HG03135 (cell line): ENCODE measurements around the gene DCDC1.

Experiments
- ATAC-seq: cut with Tn5 transposase; IDR thresholded peaks from one replicate; pipeline ENCODE4 v1.9.1; 2021; ENCODE audit warnings: mild to moderate bottlenecking, moderate library complexity; ENCODE audit not compliant: unreplicated experiment

The DCDC1 gene

DNA sequence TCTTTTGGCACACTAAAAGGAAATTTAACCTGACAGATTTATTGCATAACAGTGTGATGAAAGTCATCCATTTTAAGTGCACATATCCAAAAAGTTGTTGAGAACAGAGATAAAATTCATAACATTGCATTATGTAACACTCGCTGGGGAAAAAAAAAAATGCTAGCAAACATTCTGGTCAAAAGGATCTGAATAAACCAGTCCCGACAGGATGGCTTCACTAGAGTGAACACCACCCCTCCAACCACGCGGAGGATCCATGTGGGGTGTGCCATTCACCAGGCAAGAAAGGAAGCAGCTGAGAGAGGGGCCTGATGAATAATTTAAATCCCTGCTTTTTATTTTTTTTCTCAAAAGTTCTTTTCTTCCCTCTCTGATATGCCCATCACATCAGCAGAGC, 258.7 kb downstream of the DCDC1 start:
- ATAC-seq = no peak

DNA sequence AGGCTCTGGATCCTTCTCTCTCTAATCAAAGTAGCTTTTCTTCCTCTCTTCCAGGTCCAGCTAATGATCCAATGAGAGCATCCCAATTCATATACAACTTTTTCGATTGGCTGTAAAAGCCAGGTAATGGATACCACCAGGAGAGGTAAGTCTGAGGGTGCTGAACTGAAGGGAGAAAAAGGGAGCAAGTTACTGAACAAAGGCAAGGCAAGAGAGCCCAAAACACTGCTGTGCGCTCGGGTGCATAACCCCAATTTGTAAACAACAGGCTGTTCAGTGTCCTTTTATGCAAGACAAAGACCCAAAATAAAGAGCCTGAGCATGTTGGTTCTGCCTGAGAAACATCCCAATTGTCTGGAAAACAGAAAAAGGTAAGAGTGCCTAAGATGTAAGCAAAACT, 260.1 kb downstream of the DCDC1 start:
- ATAC-seq = no peak

DNA sequence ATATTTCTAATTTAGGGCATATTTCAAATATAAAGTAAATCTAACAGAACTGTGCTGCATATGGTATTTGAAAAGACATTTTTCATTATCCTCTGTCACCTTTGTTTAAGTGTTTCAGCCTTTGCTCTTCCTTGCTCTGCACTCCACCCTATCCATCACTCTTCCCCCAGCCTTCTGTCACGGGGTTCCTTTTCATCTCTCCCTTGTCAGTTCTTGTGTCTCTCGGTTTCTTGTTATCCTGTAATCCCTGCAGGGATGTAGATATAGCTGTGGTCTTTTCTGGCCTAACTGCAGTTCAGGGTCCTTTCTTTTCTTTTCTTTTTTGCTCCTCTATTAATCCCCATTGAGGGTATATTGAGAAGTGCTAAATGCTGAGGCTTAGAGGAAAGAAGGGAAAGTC, 261.9 kb downstream of the DCDC1 start:
- ATAC-seq = no peak

DNA sequence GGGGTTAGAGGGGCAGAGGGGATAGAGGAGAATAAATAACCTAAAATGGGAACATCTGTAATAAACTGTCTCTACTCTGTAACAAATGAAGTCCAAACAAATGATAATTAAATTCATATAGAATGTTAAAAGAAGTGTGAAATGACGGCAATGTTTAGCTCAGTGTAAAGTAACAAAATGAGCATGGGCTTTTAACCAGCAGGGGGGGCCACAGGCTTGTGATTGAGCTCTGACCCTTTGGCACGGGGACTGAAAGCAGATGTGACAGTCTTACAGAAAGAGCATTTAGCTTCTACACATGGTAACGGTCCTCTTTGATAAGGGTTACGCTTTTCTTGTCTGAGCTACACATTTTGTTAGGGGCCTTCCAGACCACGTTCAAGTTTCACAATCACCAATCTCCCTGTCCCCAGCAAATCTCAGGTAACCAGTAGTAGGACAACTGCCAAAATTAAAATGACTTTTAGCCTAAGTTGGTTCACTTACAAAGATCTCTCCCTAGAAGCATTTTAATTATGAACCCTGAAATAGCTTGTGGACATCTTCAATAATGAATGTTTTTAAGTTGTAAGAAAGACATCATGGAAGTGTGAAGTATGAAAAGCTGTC, 262.5 kb downstream of the DCDC1 start:
- peak; percentile 76 for ATAC-seq

DNA sequence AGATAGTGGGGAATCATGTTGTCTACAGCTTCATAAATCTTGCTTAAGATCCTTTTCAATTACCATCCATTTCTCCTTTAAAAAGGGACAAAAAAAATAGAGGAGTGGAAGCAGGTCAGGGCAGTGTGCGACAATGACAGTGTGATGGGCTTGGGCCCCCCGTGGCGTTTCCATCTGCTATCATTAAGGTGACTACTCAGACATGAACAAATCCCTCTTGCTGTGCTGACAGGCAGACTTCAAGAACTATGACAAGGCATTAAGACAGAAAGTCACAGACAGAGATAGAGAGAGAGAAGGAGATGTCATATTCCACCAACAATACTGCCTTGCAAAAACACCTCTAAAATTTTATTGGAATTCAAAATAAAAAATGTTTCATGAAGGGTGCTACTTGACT, 263.2 kb downstream of the DCDC1 start:
- no peak for ATAC-seq

DNA sequence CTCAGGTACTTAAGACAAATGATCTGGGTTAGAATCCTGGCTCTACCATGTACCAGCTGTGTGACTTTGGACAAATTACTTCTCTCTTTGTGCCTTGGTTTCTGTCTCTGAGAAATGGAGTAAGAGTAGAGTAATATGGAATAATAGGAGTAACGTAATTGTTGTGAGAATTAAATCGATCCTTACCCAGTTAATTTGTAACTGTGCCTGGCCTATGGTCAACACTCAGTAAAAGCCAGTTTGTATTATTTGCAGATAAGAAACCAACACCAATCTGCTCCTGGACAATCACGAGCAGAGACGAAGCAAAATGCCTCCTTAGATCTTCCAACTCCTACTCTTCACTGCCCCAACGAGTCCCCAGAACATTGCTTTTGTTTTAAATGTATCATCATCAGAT, 266.7 kb downstream of the DCDC1 start:
- no peak for ATAC-seq

DNA sequence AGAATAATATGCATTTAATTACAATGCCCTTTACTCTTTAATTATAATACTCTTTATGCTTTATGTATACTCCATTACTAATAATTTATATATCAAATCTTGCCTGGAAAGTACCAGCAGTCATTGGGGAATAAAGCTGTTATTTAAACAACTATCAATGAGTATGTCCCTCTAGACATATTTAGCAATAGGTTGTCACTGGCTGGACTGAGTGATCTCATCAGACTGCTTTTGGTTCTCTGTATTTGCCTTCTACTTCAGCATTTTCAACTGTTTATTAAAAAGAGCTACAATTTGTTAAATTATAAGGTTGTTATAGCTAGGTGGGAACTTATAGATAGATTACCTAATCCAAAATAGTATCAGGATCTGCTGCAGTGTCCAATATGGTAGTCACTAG, 267.2 kb downstream of the DCDC1 start:
- ATAC-seq = no peak

DNA sequence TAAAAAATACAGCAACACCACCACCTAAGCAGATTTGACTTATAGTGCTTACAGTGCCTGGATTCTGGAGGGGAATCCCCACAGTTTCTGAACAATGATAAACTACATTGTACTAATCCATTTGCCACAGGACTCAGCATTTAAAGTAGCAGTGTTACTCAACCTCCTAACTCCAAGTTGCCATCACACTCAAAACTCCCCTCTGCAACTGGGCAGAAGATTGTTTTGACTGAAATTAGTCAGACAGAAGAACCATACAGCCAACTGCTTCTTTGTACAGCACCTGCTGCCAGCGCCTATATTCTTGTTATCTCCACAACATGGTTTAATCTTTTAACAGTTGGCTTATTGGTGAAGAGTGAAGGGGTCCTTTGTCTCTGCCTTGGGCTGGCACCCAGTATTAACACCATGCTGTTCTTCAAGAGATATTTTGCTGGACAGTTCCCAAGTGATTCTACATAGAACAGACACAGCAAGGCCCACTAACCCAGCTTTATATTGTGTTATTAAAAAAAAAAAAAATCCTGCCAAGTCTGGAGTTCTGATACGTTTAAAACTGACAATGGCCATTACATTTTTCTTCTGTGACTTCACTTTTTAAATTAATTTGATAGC, 273.2 kb downstream of the DCDC1 start:
- ATAC-seq = no peak

DNA sequence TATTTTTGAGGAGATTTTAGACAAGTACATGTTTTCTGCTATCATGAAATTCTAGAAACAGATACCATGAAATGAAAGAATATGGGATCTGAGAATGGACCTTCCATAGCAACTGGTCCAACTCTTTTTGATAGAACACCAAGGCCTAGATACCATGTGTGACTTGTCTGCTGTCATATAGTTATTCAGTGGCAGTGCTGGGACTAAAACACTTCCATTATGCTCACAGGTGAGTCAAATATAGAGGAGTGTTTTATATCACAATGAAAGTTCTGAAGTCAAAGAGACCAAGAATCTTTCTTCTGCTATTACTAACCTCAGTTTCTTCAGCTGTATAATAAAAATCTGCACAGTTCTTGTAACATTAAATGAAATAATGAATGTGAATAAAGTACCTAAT, 276.9 kb downstream of the DCDC1 start:
- no peak for ATAC-seq

DNA sequence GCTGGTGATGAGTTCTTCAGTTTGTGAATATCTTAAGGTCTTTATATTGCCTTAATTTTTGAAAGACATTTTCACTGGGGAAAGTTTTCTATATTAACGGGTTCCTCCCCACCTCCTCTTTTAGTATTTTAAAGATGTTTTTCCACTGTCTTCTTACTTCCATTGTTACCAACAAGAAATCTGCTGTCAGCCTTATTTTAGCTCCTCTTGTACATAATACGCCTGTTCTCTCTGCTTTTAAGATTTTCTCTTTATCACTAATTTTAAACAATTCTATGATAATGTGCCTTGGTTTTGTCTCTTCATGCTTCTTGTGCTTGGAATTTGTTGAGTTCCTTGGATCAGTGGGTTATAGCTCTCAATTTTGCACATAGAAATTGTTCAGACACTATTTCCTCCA, 280.4 kb downstream of the DCDC1 start:
- no peak for ATAC-seq

DNA sequence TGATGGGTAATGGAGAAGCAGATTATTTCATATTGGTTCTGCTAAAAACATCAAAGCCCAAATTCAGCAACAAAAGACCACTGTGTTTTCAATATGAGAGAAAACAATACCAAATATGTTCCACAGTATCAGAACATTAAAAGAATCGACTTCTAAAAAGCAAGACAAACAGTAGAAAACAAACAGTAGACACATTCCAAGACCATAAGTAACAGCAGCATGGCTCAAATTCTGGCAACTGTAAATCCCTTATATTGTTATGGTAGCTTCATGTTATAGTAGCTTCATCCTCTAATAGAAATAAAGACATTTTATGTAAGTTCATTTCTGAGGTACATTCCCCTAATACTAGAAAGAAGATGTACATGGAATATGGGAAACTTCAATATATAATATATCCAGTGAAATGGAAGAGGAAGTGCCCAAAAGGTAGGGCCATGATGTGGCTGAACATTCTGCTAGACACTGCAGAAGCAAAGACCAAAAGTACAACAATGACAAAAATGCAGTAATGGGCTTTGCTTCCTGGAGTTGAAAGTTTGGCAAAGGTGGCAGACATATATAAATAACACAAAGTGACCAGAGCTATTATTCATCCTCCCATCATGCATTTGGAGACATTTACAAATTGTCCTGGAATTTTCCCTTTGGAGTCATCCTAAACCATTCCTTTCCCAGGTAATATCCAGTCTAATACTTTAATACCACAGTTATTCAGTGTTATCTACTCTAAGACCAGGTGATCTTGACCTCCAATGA, 299.9 kb downstream of the DCDC1 start:
- no peak for ATAC-seq

DNA sequence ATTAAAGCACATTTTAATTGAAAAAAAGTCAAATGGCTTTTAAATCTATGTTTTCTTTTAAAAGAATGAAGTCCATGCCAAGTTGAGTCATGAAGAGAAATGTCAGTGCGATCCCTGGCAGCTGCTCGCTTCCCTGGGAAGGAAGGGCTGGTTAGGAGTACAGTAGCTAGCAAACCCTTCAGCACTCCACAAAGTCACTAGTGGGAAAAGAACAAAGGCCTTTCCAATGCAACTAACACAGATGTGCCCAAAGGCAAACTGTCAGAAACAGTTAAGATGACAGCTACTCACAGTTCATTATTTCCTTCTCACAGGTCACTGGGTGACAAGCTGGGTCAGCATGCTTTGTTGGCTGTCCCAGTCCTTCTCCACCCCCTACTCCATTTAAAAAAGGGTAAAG, 308.7 kb downstream of the DCDC1 start:
- ATAC-seq = no peak

DNA sequence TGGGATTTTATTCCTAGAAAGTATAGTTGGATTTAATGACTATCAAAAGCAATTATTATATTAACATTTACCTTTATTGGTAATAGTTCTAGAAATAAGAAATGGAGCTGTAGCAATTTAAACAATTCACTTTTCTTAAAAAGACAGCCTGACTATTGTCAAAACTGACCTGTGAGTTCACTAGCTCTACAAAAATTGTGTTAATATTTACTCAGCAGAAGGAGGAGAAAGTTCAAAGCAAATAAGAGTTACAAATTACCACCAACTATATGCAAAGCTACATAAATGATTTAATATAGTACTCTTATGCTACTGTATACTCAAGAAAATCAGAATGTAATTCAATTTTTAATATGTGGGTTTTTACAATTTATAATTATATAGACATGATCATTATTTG, 310.0 kb downstream of the DCDC1 start:
- no peak for ATAC-seq

DNA sequence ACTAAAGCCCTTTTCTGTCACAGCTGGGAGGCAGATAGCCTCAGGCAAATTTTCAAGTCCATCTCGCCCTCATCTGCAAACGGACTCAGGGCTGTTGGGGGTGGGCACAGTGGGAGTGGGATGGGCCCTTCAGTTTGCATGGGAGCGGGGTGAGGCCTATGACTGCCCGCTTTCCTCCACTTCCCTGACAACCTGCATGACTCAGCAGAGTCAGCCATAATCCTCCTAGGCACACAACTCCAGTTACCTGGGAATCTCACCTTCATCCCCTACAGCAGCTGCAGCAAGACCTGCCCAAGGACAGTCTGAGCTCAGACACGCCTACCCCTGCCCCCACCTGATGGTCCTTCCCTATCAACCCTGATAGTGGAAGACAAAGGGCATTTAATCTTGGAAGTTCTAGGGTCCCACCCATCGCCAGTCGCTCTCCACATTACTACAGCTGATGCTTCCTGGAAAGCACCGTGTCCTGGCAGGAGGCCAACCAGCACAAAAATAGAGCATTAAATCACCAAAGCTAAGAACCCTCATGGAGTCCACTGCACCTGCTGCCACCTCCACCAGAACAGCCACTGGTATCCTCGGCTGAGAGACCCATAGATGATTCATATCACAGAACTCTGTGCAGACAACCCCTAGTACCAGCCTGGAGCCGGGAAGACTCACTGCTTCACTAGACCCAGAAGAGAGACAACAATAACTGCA, 319.3 kb downstream of the DCDC1 start:
- ATAC-seq = no peak

DNA sequence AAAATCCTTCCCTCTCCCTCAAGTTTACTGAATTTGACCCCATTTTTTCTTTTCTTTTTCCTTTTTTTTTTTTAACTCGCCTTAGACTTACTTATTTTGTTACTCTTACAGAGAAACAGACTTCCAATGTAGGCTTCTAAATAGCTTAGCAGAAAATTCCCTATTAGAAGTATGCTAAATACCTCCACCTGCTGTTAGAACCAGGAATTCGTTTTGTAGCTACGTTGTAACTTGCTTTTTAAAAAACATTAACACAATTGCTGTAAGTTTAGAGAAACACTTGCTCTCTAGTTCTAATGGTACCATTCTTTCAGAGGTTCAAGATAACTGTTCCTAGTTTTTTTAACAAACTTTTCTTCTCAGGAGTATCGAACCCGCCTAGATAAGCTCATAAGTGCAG, 324.2 kb downstream of the DCDC1 start:
- ATAC-seq = no peak

DNA sequence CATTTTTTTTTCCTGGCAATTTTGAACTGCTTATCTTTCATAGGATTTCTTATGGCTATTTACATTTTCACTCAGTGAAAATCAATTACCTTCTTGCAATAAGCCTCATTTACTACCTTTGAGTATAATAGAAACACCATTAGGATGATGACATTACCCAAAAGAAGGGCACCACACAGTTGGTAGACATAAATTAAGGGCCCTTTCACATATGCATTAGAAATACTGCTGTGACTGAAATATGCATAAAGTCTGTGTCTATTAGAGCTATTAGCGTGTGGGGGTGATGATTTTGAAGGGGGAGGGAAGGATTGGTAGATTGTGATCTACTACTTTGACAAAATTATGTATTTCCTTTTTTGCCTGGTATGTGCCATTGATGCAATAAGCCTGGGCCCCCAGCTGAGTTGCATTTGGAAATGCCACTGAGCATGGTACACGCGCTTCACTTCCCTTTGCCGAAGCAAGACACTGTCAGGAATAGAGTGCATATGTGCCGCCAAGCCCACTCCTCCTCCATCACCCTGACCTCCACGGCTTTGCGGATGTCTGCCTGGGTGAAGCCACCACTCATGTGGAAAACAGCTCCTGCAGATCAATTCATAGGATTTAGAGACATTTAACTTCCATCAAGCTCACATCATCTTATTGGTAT, 339.3 kb downstream of the DCDC1 start:
- no peak for ATAC-seq

DNA sequence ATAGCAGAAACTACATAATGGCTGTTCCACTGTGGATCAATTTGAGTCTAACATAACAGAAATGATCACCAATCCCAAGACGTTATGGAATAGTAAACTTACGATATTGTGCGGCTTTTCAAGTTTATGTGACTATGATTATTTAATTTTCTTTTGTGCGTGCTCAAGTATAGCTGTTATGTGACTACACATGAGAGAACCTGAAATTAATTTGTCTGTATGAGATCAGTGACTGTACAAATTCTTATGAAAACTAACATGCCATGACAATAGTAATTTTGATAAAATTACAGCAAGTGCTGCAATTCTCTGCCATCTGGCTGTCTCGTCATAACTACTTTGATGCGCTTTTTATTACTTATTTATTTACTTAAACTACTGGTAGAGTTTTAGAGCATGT, 343.2 kb downstream of the DCDC1 start:
- ATAC-seq = no peak

DNA sequence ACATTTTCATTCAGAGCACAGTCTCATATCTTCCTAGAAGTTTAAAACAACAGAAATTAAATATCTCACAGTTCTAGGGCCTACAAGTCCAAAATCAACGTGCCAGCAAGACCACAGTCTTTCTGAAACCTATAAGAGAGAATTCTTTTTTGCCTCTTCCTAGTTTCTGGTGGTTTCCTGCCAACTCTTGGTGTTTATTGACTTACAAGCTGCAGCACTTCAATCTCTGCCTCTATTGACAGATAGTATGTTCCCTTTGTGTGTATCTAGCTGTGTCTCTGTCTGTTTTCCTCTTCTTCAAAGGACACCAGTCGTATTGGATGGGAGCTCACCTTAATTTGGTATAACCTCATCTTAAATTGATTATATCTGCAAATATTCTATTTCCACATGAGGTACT, 347.5 kb downstream of the DCDC1 start:
- no peak for ATAC-seq

DNA sequence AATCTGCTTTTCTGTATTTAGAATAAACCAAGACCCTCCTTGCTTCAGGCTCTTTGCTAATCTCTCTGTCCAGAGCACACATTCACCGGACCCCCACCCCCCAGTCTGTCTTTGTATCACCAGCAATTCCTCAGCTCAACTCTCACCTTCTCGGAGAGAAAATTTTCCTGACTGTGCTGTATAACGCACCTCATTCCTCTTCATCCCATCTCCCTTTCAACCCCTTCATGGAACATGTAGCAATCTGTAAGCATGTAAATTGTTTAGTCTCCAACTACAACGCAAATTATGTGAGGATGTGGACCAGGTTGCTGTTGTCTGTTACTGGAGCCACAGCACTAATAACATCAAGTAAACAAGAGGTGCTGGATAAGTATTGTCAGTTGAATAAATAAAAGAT, 349.8 kb downstream of the DCDC1 start:
- no peak for ATAC-seq

DNA sequence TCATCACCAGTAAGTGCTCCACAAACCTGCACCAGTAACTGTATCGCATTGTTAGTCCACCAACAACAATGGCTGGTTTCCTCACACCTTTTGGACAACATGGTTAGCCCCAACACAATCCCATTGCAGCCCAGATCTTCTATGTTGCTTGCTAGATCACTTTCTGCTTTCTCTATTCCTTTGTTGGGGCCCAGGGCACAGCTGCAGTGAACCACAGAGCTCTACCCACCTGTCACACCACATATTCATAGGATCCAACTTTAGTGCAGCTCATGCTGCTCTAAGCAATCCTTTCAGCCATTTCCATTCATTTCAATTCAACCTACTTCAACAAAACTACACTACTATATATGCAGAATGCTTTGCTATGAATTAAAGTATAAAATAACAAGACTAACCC, 364.3 kb downstream of the DCDC1 start:
- no peak for ATAC-seq

DNA sequence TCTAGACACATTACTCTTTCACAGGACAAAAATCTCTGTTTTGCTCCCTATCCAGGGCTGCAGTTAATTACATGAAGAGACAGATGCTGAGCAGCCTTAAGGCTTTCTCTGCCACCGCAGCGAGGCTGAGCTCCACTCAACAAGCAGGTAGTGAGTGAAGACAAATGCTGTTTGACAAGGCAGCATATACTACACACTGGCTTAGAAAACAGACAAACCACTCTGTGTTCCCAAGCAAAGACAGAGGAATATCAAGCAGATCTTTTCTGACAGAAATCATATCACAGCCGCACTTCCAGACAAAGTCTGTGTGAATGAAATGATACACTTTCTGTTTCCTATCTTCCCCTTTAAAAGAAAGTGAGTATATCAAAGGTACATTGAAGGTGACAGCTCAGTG, 368.1 kb downstream of the DCDC1 start:
- ATAC-seq = no peak
